Measurements from ENCODE around the gene MYO1C.

MYO1C gene

DNA sequence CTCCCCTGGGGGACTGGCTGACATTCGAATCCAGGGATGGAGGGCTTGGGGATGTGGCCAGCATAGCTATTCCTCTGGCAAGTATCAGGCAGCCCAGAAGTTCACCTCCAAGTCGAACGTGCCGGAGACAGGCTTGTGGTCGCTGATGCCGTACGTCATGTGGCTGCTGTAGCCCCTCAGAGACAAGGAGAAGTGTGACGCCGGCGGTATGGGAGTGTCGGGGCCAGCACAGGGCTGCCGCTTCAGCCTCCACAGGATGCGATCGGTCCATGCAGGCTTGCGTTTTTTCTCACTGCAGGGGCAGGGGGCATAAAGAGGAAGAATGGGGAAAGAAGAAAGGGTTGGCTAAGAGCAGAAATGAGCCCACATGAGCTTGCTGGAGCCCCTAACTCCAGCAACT is 5.3 kb upstream of the MYO1C start:
- H3K4me3 ChIP-seq (ENCODE audit: low read depth, low read length), result no peak overlapping the region
- TF ChIP-seq, protein P1, sequence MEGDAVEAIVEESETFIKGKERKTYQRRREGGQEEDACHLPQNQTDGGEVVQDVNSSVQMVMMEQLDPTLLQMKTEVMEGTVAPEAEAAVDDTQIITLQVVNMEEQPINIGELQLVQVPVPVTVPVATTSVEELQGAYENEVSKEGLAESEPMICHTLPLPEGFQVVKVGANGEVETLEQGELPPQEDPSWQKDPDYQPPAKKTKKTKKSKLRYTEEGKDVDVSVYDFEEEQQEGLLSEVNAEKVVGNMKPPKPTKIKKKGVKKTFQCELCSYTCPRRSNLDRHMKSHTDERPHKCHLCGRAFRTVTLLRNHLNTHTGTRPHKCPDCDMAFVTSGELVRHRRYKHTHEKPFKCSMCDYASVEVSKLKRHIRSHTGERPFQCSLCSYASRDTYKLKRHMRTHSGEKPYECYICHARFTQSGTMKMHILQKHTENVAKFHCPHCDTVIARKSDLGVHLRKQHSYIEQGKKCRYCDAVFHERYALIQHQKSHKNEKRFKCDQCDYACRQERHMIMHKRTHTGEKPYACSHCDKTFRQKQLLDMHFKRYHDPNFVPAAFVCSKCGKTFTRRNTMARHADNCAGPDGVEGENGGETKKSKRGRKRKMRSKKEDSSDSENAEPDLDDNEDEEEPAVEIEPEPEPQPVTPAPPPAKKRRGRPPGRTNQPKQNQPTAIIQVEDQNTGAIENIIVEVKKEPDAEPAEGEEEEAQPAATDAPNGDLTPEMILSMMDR (IDR thresholded peaks at IDR 0.05; ENCODE audit: low read depth, low read length, missing control alignments), result no peak
- in situ Hi-C loops (cut with HindIII; ENCODE audit: low sequenced_read_pairs), result no loop called here
- no peak for DNase-seq (ENCODE audit: low read depth)

DNA sequence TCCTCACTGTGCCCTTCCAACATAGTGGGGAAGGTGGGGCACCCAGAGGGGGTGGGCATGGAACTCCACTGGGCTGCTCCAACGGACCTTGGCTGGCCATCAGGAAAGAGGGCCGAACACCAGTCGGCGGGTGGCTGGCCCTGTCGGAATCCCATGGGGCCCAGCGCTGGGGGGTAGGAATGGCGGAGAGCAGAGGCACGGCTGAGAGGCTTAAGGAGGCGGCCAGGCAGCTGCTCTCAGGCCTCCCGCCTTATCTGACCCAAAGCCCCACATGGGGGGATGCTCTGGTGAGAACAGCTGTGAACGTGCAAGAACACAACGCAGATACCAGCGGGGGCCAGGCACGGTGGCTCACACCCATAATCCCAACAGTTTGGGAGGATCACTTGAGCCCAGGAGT is 4.4 kb upstream of the MYO1C start:
- in situ Hi-C loops (cut with HindIII; ENCODE audit: low sequenced_read_pairs), result no loop called here
- TF ChIP-seq, protein P1 (IDR thresholded peaks at IDR 0.05; ENCODE audit: low read depth, low read length, missing control alignments), result no peak
- no peak overlapping the region for H3K4me3 ChIP-seq (ENCODE audit: low read depth, low read length)
- DNase-seq (ENCODE audit: low read depth), result no peak

DNA sequence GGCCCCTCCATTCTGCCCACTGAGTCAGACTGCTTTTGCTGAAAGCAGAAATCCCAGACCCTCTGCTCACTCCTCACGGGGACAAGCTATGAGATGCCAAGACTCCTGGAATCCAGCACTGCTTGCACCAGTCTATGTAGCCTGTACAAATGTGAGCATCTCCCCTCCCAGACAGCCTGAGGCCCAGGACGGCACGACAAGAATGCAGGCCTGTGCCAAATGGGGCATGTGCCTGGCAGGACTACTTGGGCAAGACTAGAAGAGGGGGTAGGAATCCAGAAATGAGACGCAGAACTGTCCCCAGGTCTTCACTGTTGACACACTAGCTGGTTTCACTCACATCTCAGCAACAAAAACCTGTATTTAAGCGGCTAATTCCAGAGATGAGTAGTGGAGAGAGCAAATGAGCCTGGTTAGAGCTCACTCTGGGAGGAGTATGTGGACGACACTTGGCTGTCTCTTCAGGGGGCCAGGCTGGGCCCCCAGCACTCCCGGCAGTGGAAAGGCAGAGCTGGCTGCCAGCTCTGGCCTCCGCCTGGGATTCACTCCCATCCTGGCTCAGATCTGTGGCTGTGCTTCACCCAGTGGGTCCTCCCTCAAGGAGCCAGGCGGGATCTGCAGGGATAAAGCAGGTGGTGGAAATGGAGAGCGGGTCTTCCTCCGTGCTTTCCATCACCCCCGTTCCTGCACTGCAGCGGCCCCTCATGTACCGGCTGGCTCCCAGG is 2.9 kb upstream of the MYO1C start:
- H3K4me3 ChIP-seq (ENCODE audit: low read depth, low read length), result no peak overlapping the region
- TF ChIP-seq, protein P1 (IDR thresholded peaks at IDR 0.05; ENCODE audit: low read depth, low read length, missing control alignments), result no peak
- in situ Hi-C loops (cut with HindIII; ENCODE audit: low sequenced_read_pairs), result no loop called here
- no peak for DNase-seq (ENCODE audit: low read depth)

DNA sequence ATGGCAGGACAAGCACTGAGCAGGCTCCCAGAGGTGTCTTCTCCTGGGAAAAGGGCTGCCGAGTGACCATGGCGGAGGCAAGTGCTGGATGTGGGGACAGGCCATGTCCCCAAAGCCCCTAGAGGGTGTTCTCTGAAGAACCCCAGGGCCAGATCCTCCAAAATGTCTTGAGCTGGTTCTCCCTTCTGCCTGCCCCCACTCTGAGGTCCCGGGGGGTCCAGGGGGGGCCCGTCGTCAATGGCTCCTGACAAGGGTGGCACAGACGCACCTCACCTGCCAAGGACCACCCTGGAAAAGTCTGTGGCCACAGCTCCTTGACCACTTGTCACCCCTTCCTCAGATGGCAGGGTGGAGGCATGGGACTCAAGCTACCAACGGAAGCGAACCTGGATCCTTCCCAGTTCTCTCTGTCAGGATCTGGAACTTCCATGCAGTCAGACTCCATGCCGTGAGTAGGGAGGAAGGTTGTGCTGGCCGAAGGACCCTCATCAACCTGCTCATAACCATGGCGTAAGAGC is 2.3 kb upstream of the MYO1C start:
- H3K4me3 ChIP-seq (ENCODE audit: low read depth, low read length), result no peak overlapping the region
- in situ Hi-C loops (cut with HindIII; ENCODE audit: low sequenced_read_pairs), result no loop called here
- TF ChIP-seq, protein P1 (IDR thresholded peaks at IDR 0.05; ENCODE audit: low read depth, low read length, missing control alignments), result no peak
- no peak for DNase-seq (ENCODE audit: low read depth)

DNA sequence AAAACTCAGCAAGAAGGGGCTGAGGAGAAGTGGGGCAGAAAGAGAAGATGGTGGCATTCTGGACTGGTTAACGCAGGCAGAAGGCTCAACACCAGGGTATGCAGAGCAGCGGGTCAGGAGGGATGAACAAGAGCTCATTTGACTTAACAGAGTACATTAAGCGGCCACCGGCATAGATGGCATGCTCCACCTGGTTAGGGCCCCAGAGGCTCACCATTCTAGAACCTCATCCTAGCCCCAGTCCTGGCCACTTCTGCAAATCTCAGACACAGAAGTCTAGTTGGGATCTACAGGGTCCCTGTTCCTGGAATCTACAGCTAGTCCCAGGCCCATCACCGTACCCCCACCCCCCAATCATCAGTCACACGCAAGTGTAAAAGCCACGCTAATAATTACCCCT is 1.7 kb upstream of the MYO1C start:
- in situ Hi-C loops (cut with HindIII; ENCODE audit: low sequenced_read_pairs), result no loop called here
- TF ChIP-seq, protein P1 (IDR thresholded peaks at IDR 0.05; ENCODE audit: low read depth, low read length, missing control alignments), result no peak
- DNase-seq (ENCODE audit: low read depth), result no peak
- H3K4me3 ChIP-seq (ENCODE audit: low read depth, low read length), result no peak overlapping the region

DNA sequence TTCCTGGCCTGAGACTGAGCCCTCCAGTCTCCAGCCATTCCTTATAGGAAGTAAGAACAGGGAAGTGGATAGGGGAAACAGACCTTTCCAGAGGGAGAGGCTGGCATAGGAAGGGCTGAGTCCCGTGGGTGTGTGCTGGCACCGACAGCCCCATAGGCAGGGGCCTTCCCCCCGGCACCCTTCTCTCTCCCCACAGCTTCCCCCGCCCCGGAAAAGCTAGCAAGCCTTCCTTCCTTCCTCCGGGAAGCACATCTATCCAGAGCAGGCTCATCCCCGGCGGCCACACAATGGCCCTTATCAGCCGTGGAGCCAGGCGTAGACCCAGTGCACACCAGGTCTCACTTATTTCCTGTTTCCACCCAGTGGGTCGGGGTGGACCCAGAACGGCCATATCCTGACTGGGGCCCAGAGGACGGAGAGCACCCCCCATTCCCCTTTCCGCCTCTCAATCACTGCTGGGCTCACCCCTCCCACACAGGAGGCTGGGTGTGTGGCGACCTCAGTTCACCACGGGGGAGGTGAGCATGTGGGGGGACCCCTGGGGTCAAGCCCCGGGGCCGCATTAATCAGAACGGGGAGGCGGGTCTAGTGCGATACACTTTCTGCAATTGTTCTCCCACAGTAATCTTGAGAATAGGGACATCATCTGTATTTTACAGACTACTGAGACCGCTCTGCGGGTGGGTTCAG is 950 bp upstream of the MYO1C start:
- no peak overlapping the region for H3K4me3 ChIP-seq (ENCODE audit: low read depth, low read length)
- no peak for DNase-seq (ENCODE audit: low read depth)
- TF ChIP-seq, protein P1 (IDR thresholded peaks at IDR 0.05; ENCODE audit: low read depth, low read length, missing control alignments), result no peak
- in situ Hi-C loops (cut with HindIII; ENCODE audit: low sequenced_read_pairs), result no loop called here

Measured in astrocyte of the cerebellum (primary cell).